Ramos (cell line): ENCODE measurements around the gene BCOR.

Source experiments
- in situ Hi-C: fragments of 300-500 bp; cut with MboI; formaldehyde crosslinking; loops from one replicate; pipeline ENCODE4 v1.14.3; 2022; ENCODE audit warnings: low sequenced_read_pairs; ENCODE audit not compliant: unreplicated experiment

BCOR gene

GRCh38 chrX:40010550-40011321 is 87.0 kb downstream of the BCOR start:
- in situ Hi-C loops, result no loop called here

- in situ Hi-C loops, result no loop called here
Observed at GRCh38 chrX:40009890-40010289, 87.9 kb downstream of the BCOR start.

- in situ Hi-C loops, result no loop called here
Observed at GRCh38 chrX:40009462-40009851, 88.3 kb downstream of the BCOR start.

GRCh38 chrX:40008791-40009461 is 88.8 kb downstream of the BCOR start:
- in situ Hi-C loops, result no loop called here

- in situ Hi-C loops, result no loop called here
Observed at GRCh38 chrX:40007756-40008705, 89.7 kb downstream of the BCOR start.

- in situ Hi-C loops, result no loop called here
Observed at GRCh38 chrX:40007131-40007755, 90.5 kb downstream of the BCOR start.

- in situ Hi-C loops, result no loop called here
Observed at GRCh38 chrX:40006106-40007017, 91.4 kb downstream of the BCOR start.

- in situ Hi-C loops, result no loop called here
Observed at GRCh38 chrX:40005292-40006011, 92.3 kb downstream of the BCOR start.

GRCh38 chrX:40004921-40005291 is 92.9 kb downstream of the BCOR start:
- in situ Hi-C loops, result no loop called here

- in situ Hi-C loops, result no loop called here
Observed at GRCh38 chrX:40004246-40004535, 93.6 kb downstream of the BCOR start.

- in situ Hi-C loops, result no loop called here
Observed at GRCh38 chrX:40003428-40004245, 94.1 kb downstream of the BCOR start.

- in situ Hi-C loops, result no loop called here
Observed at GRCh38 chrX:40003071-40003427, 94.7 kb downstream of the BCOR start.
